ENCODE measurements around the gene NRAS.

GRCh38 chr1:114712977-114713376, 3.6 kb downstream of the NRAS start:
- TF ChIP-seq PBX3 (IDR thresholded peaks at IDR 0.05), result no peak
- TF ChIP-seq CTCF (IDR thresholded peaks at IDR 0.05), result no peak
- no peak for TF ChIP-seq EP300 (IDR thresholded peaks at IDR 0.05; ENCODE audit: borderline replicate concordance in 1 of 2, low read depth in 1 of 2, low read length in 1 of 2)
- no peak for TF ChIP-seq RFX5 (IDR thresholded peaks at IDR 0.05; ENCODE audit: low read length)
- no peak for TF ChIP-seq MAX (IDR thresholded peaks at IDR 0.05; ENCODE audit: low read depth)

All from SK-N-SH (cell line).